Pulmonary artery endothelial cell (primary cell): ENCODE data around the gene ACD. TPM values are rescaled to one million over a fixed set of nuclear protein-coding genes. Genes with fewer than 3 reads are reported as not detected.

Source experiments
- DNase-seq: peaks from one replicate; pipeline ENCODE4 v3.0.0-alpha.2; 2011; ENCODE audit warnings: low read depth, low spot score
- total RNA-seq: library from RNA; depleted of rRNA; stranded (reverse); fragments of >200 nt; gene quantifications from 2 replicates; pipeline ENCODE4 v1.2.3, GENCODE V29; 2014

Gene ACD
- total RNA-seq, 1 donor from 2014 or later: 15.3 TPM

- no peak for DNase-seq
Measured at GRCh38 chr16:67647681-67648080, 12.4 kb downstream of the ACD start.

GRCh38 chr16:67647111-67647651 lies 12.9 kb downstream of the ACD start:
- DNase-seq: no peak

- no peak for DNase-seq
Measured at GRCh38 chr16:67645397-67646121, 14.5 kb downstream of the ACD start.

- DNase-seq: no peak
Measured at GRCh38 chr16:67644038-67644437, 16.0 kb downstream of the ACD start.

GRCh38 chr16:67641779-67642708 lies 18.0 kb downstream of the ACD start:
- no peak for DNase-seq

GRCh38 chr16:67637625-67638024 lies 22.4 kb downstream of the ACD start:
- no peak for DNase-seq

- no peak for DNase-seq
Measured at GRCh38 chr16:67636713-67637112, 23.3 kb downstream of the ACD start.

- DNase-seq: no peak
Measured at GRCh38 chr16:67632415-67633172, 27.5 kb downstream of the ACD start.

- DNase-seq: no peak
Measured at GRCh38 chr16:67628216-67628615, 31.8 kb downstream of the ACD start.

- DNase-seq: no peak
Measured at GRCh38 chr16:67613808-67614207, 46.3 kb downstream of the ACD start.

GRCh38 chr16:67608364-67608763 lies 51.7 kb downstream of the ACD start:
- no peak for DNase-seq

Other genes with a start within 250 kb of the ACD start
- gene ZDHHC1, start 243.8 kb downstream of the ACD start, total RNA-seq: 4.0 and 7.8 TPM in 2 replicates
- not detected in 2 replicates for gene HSD11B2, start 229.1 kb downstream of the ACD start, total RNA-seq
- 82.2 and 91.8 TPM in 2 replicates for gene ATP6V0D1, start 179.1 kb downstream of the ACD start, total RNA-seq
- not detected in 2 replicates for gene AGRP, start 176.7 kb downstream of the ACD start, total RNA-seq
- gene RIPOR1, start 131.4 kb downstream of the ACD start, total RNA-seq: 45.7 and 54.2 TPM in 2 replicates
- gene CTCF, start 97.7 kb downstream of the ACD start, total RNA-seq: 25.1 and 35.3 TPM in 2 replicates
- gene CARMIL2, start 15.1 kb downstream of the ACD start, total RNA-seq: 0.67 and 0.79 TPM in 2 replicates
- gene PARD6A, start 700 bp upstream of the ACD start, total RNA-seq: 5.5 and 6.1 TPM in 2 replicates
- gene ENKD1, start 6.5 kb upstream of the ACD start, total RNA-seq: 21.9 and 23.1 TPM in 2 replicates
- gene C16orf86, start 6.6 kb upstream of the ACD start, total RNA-seq: 2.6 and 3.7 TPM in 2 replicates
- gene GFOD2, start 59.1 kb upstream of the ACD start, total RNA-seq: 40.6 and 41.6 TPM in 2 replicates
- 5.7 and 7.0 TPM in 2 replicates for gene RANBP10, start 146.3 kb upstream of the ACD start, total RNA-seq
- 0.20 and 0.60 TPM in 2 replicates for gene TSNAXIP1, start 146.6 kb upstream of the ACD start, total RNA-seq
- gene THAP11, start 182.1 kb upstream of the ACD start, total RNA-seq: 34.2 and 56.6 TPM in 2 replicates
- gene NUTF2, start 186.7 kb upstream of the ACD start, total RNA-seq: 230 and 252 TPM in 2 replicates
- gene CENPT, start 187.4 kb upstream of the ACD start, total RNA-seq: 23.2 and 27.1 TPM in 2 replicates
- 73.7 and 85.2 TPM in 2 replicates for gene EDC4, start 212.8 kb upstream of the ACD start, total RNA-seq
- not detected in 2 replicates for gene NRN1L, start 224.6 kb upstream of the ACD start, total RNA-seq
- gene PSKH1, start 233.0 kb upstream of the ACD start, total RNA-seq: 15.3 and 15.4 TPM in 2 replicates